HG03521 (cell line): ENCODE measurements around the gene SYNDIG1.

Experiments used
- ATAC-seq: cut with Tn5 transposase; IDR thresholded peaks from one replicate; pipeline ENCODE4 v1.9.1; 2021; ENCODE audit warnings: mild to moderate bottlenecking, moderate library complexity; ENCODE audit not compliant: unreplicated experiment

SYNDIG1 gene

GRCh38 chr20:24684956-24685691 is 215.7 kb downstream of the SYNDIG1 start:
- no peak for ATAC-seq

GRCh38 chr20:24685736-24686135 is 216.3 kb downstream of the SYNDIG1 start:
- no peak for ATAC-seq

GRCh38 chr20:24686156-24686555 is 216.7 kb downstream of the SYNDIG1 start:
- ATAC-seq = no peak

GRCh38 chr20:24690408-24690807 is 221.0 kb downstream of the SYNDIG1 start:
- ATAC-seq = no peak

GRCh38 chr20:24691901-24692351 is 222.5 kb downstream of the SYNDIG1 start:
- no peak for ATAC-seq

- no peak for ATAC-seq
These were observed 223.2 kb downstream of the SYNDIG1 start for GRCh38 chr20:24692446-24693200.

GRCh38 chr20:24693466-24694156 is 224.2 kb downstream of the SYNDIG1 start:
- no peak for ATAC-seq

GRCh38 chr20:24694157-24694726 is 224.8 kb downstream of the SYNDIG1 start:
- no peak for ATAC-seq

GRCh38 chr20:24694727-24695528 is 225.5 kb downstream of the SYNDIG1 start:
- no peak for ATAC-seq

- no peak for ATAC-seq
These were observed 226.2 kb downstream of the SYNDIG1 start for GRCh38 chr20:24695529-24696225.

GRCh38 chr20:24696396-24696795 is 227.0 kb downstream of the SYNDIG1 start:
- ATAC-seq = no peak

- ATAC-seq = no peak
These were observed 228.0 kb downstream of the SYNDIG1 start for GRCh38 chr20:24697411-24697810.

GRCh38 chr20:24698189-24698588 is 228.8 kb downstream of the SYNDIG1 start:
- ATAC-seq = no peak

- no peak for ATAC-seq
These were observed 229.3 kb downstream of the SYNDIG1 start for GRCh38 chr20:24698706-24699206.

- ATAC-seq = no peak
These were observed 230.1 kb downstream of the SYNDIG1 start for GRCh38 chr20:24699321-24700165.

- ATAC-seq = no peak
These were observed 230.9 kb downstream of the SYNDIG1 start for GRCh38 chr20:24700166-24700860.

- no peak for ATAC-seq
These were observed 231.6 kb downstream of the SYNDIG1 start for GRCh38 chr20:24701027-24701426.

- ATAC-seq = no peak
These were observed 232.2 kb downstream of the SYNDIG1 start for GRCh38 chr20:24701668-24702067.
